Ishikawa (cell line): ENCODE results near the gene TARBP2.

Experiments
- CEBPB ChIP-seq: IDR thresholded peaks from 2 replicates; pipeline ENCODE4 v1.6.1; 2012
- CREB1 ChIP-seq: IDR thresholded peaks from 2 replicates; pipeline ENCODE4 v1.6.1; 2012; ENCODE audit warnings: low read depth
- EGR1 ChIP-seq: IDR thresholded peaks from 2 replicates; pipeline ENCODE4 v1.6.1; 2012
- EP300 ChIP-seq: IDR thresholded peaks from 2 replicates; pipeline ENCODE4 v1.6.1; 2012; ENCODE audit warnings: borderline replicate concordance
- FOXM1 ChIP-seq: IDR thresholded peaks from 2 replicates; pipeline ENCODE4 v1.6.1; 2012; ENCODE audit warnings: low read depth, borderline replicate concordance
- NFIC ChIP-seq: IDR thresholded peaks from 2 replicates; pipeline ENCODE4 v1.6.1; 2012
- RAD21 ChIP-seq: IDR thresholded peaks from 2 replicates; pipeline ENCODE4 v1.6.1; 2012; ENCODE audit warnings: low read depth
- TAF1 ChIP-seq: IDR thresholded peaks from 2 replicates; pipeline ENCODE4 v1.6.1; 2012; ENCODE audit warnings: low read depth, mild to moderate bottlenecking
- TCF12 ChIP-seq: IDR thresholded peaks from 2 replicates; pipeline ENCODE4 v1.6.1; 2012; ENCODE audit warnings: low read depth
- TEAD4 ChIP-seq: IDR thresholded peaks from 2 replicates; pipeline ENCODE4 v1.6.1; 2012
- YY1 ChIP-seq: IDR thresholded peaks from 2 replicates; pipeline ENCODE4 v1.6.1; 2012; ENCODE audit warnings: low read depth
- ZBTB7A ChIP-seq: IDR thresholded peaks from 2 replicates; pipeline ENCODE4 v1.6.1; 2012; ENCODE audit warnings: low read depth
- TF ChIP-seq, protein P1 (sequence below): IDR thresholded peaks from 2 replicates; pipeline ENCODE4 v1.6.1; 2012; ENCODE audit warnings: low read depth, mild to moderate bottlenecking
- TF ChIP-seq, protein P2 (sequence below): IDR thresholded peaks from 2 replicates; pipeline ENCODE4 v1.6.1; 2012
- TF ChIP-seq, protein P3 (sequence below): IDR thresholded peaks from 2 replicates; pipeline ENCODE4 v1.6.1; 2012

Gene TARBP2

DNA sequence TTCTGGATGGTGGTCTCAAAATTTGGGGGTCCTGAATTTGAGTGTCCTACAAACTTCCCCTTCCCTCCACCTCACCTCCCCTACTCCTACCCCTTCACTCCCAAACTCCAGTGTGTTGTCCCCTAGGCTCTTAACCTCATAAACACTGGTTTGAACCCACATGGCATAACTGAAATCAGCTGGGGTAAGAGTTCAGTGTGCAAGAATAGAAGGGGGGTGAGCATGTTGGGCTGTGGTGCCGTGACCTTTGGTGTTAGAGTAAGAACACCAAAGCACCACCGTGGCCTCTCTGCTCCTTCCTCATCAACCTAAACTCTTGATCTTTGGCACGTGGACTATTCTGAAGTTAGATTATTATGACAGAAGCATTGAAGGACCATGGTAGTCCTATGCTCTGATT is 38.1 kb upstream of the TARBP2 start:
- no peak for TF ChIP-seq ZBTB7A
- no peak for TF ChIP-seq EP300
- no peak for TF ChIP-seq FOXM1

DNA sequence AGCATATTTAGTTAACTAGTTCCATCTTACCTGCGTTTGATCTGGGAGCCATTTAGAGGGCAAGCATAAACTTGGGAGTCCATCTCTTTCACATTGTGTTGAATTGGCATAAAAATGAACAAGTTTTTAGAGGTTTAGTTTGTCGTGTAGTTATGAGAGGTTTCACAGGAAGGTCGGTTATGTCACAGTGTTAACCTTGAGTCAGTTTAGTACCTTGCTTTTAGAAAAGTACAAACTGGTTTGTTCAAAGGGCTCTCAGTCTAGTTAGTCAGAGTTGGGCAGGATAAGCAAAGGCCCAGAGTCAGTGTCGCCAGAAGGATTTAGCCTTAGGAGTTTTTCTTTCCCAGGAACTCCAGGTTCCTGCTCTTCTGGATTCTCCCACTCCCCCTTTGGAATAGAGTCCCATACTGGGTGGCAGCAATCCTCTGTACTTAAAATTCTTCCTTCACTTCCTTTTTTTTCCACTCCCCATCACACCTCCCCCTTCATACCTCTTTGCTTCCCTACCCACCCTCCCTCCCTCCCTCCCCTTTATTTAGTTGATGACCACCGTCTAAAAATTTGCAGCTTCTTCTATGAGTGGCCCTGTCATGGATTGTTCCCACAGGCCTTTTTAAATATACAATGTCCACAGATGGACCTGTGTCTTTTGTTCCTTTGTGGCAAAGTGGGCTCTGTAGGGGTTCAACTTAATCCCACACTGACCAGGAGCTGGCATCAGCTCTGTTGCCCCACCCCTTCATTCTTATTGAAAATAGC is 37.1 kb upstream of the TARBP2 start:
- no peak for TF ChIP-seq FOXM1
- TF ChIP-seq TCF12: no peak
- TF ChIP-seq, protein P1, sequence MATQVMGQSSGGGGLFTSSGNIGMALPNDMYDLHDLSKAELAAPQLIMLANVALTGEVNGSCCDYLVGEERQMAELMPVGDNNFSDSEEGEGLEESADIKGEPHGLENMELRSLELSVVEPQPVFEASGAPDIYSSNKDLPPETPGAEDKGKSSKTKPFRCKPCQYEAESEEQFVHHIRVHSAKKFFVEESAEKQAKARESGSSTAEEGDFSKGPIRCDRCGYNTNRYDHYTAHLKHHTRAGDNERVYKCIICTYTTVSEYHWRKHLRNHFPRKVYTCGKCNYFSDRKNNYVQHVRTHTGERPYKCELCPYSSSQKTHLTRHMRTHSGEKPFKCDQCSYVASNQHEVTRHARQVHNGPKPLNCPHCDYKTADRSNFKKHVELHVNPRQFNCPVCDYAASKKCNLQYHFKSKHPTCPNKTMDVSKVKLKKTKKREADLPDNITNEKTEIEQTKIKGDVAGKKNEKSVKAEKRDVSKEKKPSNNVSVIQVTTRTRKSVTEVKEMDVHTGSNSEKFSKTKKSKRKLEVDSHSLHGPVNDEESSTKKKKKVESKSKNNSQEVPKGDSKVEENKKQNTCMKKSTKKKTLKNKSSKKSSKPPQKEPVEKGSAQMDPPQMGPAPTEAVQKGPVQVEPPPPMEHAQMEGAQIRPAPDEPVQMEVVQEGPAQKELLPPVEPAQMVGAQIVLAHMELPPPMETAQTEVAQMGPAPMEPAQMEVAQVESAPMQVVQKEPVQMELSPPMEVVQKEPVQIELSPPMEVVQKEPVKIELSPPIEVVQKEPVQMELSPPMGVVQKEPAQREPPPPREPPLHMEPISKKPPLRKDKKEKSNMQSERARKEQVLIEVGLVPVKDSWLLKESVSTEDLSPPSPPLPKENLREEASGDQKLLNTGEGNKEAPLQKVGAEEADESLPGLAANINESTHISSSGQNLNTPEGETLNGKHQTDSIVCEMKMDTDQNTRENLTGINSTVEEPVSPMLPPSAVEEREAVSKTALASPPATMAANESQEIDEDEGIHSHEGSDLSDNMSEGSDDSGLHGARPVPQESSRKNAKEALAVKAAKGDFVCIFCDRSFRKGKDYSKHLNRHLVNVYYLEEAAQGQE: no peak
- no peak for TF ChIP-seq CREB1
- no peak for TF ChIP-seq RAD21
- TF ChIP-seq TEAD4: no peak
- TF ChIP-seq EGR1: no peak
- no peak for TF ChIP-seq ZBTB7A
- TF ChIP-seq, protein P2, sequence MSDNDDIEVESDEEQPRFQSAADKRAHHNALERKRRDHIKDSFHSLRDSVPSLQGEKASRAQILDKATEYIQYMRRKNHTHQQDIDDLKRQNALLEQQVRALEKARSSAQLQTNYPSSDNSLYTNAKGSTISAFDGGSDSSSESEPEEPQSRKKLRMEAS: no peak
- no peak for TF ChIP-seq EP300
- TF ChIP-seq, protein P3, sequence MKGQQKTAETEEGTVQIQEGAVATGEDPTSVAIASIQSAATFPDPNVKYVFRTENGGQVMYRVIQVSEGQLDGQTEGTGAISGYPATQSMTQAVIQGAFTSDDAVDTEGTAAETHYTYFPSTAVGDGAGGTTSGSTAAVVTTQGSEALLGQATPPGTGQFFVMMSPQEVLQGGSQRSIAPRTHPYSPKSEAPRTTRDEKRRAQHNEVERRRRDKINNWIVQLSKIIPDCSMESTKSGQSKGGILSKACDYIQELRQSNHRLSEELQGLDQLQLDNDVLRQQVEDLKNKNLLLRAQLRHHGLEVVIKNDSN: no peak
- no peak for TF ChIP-seq CEBPB
- no peak for TF ChIP-seq NFIC
- TF ChIP-seq YY1: no peak

DNA sequence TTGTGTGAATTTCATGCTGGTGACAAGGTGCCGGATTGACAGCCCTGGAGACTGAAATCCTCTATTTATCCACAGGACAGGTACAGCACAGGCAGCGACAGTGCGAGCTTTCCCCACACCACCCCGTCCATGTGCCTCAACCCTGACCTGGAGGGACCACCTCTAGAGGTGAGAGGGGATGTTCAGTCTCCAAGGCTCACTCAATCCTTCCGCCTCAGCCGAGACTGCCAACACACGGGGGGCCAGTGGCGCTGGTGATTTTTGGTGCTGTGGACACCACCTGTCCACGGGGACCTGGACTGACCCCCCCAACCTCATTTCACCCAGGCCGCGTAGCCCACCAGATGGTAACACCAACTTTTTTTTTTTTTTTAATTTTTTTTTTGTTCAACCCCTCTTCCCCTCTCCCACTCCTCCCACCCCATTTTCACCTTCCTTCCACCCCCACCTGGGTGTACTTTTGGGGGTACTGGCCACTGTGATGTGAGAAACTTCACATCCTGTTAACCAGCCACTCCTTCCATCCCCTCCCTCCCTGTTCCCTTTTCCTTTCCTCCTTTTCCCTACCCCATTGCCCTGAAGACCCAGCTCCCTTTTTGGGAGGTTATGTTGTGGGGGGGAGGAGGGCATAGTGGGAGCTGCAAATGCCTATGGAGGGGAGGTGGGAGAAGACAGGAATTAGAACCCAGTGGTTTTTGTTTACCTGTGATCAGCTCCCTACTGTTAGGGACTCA is 36.2 kb upstream of the TARBP2 start:
- TF ChIP-seq YY1 (no peak), CREB1 (no peak), TEAD4 (no peak), FOXM1 (no peak), TCF12 (no peak), EP300 (no peak), EGR1 (no peak)
- TF ChIP-seq, protein P2: no peak
- TF ChIP-seq, protein P1: no peak

DNA sequence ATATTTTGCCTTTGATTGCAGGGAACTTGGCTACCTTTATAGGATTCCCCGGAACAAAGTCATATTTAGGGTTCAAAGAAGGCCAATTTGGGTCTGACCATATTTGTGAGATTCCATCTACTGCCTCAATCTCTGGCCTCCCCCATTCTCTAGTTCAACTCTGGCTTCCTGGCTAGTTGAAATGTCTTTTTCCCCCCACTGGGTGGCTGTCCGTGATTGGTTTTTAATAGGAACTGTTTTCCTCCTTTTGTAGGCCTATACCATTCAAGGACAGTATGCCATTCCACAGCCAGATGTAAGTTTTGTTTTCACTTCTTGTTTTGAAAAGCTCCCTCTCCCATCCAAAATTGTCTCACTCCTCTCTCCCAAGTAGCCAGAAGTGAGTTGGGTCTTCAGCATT is 35.4 kb upstream of the TARBP2 start:
- TF ChIP-seq RAD21 (no peak), CEBPB (no peak), ZBTB7A (no peak), TAF1 (no peak), NFIC (no peak), TEAD4 (no peak), YY1 (no peak), TCF12 (no peak), EGR1 (no peak), FOXM1 (no peak), CREB1 (no peak), EP300 (no peak)
- TF ChIP-seq, protein P3: no peak
- TF ChIP-seq, protein P1: no peak
- TF ChIP-seq, protein P2: no peak
